ENCODE results near the gene KCNK6.

Gene KCNK6

DNA sequence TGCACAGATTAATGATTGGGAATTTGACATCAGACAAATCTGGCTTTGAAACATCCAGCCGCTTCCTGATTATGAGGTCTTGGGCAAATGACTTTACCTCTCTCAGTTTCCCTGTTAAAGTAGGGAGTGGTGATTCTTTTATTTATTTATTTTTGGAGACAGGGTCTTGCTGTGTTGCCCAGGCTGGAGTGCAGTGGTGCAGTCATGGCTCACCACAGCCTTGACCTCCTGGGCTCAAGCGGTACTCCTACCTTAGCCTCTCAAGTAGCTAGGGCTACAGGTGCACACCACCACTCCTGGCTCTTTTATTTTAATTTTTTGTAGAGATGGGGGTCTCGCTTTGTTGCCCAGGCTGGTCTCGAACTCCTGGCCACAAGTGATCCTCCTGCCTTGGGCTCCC is 57.4 kb downstream of the KCNK6 start:
- no peak for TF ChIP-seq TAF1 (IDR thresholded peaks at IDR 0.05; ENCODE audit: low read depth, low read length)
- TF ChIP-seq POLR2A (IDR thresholded peaks at IDR 0.05; ENCODE audit: low read depth, low read length), result no peak
- no peak for TF ChIP-seq POU2F2 (IDR thresholded peaks at IDR 0.05; ENCODE audit: low read depth, low read length)
- no peak for TF ChIP-seq SPI1 (IDR thresholded peaks at IDR 0.05; ENCODE audit: low read depth, low read length)
- no peak for TF ChIP-seq PAX5 (IDR thresholded peaks at IDR 0.05; ENCODE audit: insufficient read depth, low read length, severe bottlenecking)
- no peak for TF ChIP-seq POLR2AphosphoS5 (IDR thresholded peaks at IDR 0.05; ENCODE audit: low read depth, low read length)
- FAIRE-seq, result no peak

DNA sequence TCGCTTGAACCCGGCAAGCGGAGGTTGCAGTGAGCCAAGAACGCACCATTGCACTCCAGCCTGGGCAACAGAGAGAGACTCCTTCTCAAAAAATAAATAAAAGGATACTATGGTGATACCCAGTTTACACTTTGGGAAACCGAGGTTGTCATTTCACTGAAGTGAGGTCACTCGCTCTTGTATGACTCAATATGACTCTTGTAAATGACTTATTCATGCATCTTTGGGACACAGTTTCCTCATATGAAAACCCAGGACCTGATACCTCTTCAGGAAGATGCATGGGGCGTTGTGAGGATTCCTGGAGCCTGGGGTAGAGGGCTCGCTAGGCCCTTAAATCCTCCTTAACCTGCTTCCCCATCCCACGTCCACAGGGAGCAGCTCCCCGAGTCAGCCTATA is 59.2 kb downstream of the KCNK6 start:
- FAIRE-seq (no peak), DNase-seq (ENCODE audit: insufficient read length, low spot score) (no peak)
- TF ChIP-seq PAX5 (IDR thresholded peaks at IDR 0.05; ENCODE audit: insufficient read depth, low read length, severe bottlenecking) (no peak), TAF1 (IDR thresholded peaks at IDR 0.05; ENCODE audit: low read depth, low read length) (no peak)

More for the DNA sequence above, 57.4 kb downstream of the KCNK6 start:
- DNase-seq (ENCODE audit: insufficient read length, low spot score), result no peak

DNA sequence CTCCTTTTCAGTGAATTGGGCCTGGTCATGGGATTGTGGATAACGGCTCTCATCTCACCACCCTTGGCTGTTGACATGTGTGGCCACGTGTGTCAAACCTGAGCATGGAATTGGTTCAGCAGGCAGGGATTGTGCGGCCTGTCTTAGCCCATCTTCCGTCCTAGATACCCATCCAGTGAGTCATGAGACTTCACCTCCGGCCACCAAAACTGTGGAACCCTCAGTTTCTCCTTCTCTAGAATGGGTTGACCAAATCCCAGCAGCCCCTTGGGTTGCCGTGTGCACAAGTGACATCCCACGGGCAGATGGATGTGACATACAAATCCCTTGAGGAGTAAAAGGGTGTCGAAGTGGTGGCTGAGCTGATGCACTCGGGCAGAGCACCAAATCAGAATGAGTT is 61.5 kb downstream of the KCNK6 start:
- no peak for TF ChIP-seq POLR2A (IDR thresholded peaks at IDR 0.05; ENCODE audit: low read depth, low read length)
- TF ChIP-seq TAF1 (IDR thresholded peaks at IDR 0.05; ENCODE audit: low read depth, low read length), result no peak
- no peak for TF ChIP-seq PAX5 (IDR thresholded peaks at IDR 0.05; ENCODE audit: insufficient read depth, low read length, severe bottlenecking)
- TF ChIP-seq POU2F2 (IDR thresholded peaks at IDR 0.05; ENCODE audit: low read depth, low read length), result no peak
- no peak for TF ChIP-seq SPI1 (IDR thresholded peaks at IDR 0.05; ENCODE audit: low read depth, low read length)
- TF ChIP-seq POLR2AphosphoS5 (IDR thresholded peaks at IDR 0.05; ENCODE audit: low read depth, low read length), result no peak
- no peak for DNase-seq (ENCODE audit: insufficient read length, low spot score)
- FAIRE-seq, result no peak

Data from GM12891 (cell line).